NCI-H748 (cell line): Measurements from ENCODE around the gene GRIN2A.

Experiments
- DNase-seq: peaks from one replicate; lab custom pipeline; 2025; ENCODE audit not compliant: unreplicated experiment; lab: John Stamatoyannopoulos, UW

Gene GRIN2A

DNA sequence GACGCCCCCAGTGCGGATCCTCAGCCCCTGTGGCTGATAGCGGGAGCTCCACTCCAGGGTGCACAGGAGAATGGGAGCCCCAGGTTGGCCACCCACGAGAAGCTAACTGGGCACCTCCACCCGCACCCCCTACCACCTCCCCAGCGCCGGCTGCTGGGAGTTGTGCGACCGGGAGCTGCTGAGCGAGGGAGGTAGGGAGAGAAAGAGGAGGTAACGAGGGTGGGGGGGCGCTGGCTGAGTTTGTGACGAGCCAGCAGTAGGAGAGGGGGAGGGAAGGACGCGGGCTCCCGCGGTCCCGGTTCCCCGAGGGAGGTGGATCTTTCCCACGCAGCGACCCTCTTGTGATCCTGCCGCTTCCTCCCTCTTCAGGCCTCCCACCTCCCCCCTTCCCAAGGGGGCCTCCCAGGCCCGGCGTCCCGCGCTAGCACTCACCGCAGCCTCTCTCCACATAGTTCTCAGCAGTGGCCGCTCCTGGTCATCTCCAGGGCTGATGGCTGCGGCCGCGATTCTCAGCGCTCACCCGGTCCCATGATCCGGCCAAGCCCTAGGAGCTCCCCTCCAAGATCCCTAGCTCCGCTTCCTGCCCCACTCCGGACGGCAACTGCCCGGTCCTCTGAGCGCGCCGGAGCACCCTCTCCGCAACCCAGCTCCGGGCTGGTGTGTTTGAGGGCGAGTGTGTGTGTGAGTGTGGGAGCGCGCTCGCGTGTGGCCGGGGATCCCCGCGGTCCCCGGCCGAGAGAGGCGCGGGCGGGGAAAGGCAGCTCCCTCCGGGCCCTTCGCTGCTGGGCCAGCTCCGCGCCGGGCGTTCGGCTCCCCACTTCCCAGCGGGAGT lies at the start of gene GRIN2A:
GRIN2A (minus strand) TSS at position 207 of the 832 bp plus-strand sequence. CDS start 2,017 bp downstream, outside the sequence.
- peak; percentile 42 for DNase-seq

GRCh38 chr16:10231563-10231962 lies 49.3 kb upstream of the GRIN2A start:
- no peak for DNase-seq

DNA sequence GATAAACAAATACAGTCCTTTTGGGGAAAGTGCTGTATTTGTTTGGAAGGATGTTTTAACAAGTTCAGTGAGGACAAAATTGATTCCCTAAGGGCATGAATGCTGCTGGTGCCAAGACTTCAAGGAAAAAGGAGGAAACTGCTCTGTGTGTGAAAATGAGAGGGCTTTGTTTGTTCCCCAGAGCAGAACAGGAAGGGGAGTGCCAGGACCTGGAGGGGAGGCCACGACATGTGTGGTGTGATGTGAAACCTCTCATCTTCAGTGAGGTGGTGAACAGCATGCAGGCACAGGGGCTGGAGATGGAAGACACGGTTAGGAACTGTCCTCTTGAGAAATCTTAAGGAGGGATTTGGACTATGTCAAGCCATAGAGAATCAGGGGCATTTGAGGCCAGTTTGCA lies 46.6 kb upstream of the GRIN2A start:
- DNase-seq, result peak; percentile 28

GRCh38 chr16:10226987-10227306 lies 44.7 kb upstream of the GRIN2A start:
- DNase-seq, result no peak

DNA sequence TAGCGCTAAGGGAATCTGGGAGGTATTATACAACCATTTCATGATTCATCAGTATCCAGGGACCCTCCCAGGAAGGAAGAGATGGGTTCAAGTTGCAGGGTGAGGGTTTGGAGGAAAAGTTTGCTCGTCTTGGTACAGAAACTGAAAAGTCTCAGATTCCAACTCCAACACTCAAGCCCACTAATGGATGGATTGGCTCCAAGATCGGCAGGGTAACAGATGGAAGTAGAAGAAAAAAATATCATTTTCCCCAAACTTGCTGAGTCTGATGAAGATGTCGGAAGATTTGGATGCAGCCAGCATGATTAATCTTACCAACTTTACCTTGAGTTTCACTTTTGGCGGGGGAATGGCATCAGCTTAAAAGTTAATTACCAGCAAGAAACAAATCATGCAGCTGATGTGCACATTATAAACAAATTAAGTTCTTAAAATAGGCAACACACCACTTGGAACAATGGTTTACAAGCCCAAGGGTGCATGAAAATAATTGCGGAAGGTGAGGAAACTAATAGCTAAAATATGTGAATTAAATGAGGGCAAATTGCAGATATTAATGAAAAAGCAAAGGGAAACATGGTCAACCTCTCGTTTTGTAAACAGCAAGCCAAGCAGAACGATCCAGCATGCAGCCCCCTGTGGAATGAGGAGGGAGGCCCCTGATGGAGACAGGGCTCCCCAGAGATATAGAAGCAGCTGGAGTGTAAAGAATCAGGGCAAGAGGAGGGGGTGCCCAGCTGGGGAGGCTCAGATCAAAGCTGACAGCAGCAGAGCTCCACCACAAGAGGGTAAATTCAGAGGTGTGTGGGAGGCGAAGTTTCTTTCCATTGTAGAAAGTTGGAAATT lies 44.1 kb upstream of the GRIN2A start:
- no peak for DNase-seq

- DNase-seq, result no peak
Measured at GRCh38 chr16:10225653-10226052, 43.4 kb upstream of the GRIN2A start.

- no peak for DNase-seq
Measured at GRCh38 chr16:10224850-10225249, 42.6 kb upstream of the GRIN2A start.

DNA sequence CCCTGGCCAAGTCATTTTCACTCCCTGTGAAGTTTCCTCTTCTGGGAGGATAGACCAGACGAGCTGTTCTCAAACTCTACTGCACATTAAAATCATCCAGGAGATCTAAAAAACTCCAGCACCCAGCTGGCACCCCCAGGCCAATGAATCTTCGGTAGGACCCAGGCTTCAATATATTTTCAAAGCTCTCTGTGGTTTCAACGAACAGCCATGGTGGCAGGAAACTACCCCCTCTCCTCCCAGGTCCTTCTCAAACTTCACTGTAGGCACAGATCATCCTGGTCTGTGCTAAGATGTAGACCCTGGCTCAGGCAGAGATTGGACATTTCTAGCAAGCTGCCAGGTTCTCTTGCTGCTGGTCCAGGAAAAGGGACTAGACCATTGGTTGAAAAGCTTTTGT lies 38.7 kb upstream of the GRIN2A start:
- DNase-seq, result no peak

- no peak for DNase-seq
Measured at GRCh38 chr16:10219742-10220141, 37.5 kb upstream of the GRIN2A start.

DNA sequence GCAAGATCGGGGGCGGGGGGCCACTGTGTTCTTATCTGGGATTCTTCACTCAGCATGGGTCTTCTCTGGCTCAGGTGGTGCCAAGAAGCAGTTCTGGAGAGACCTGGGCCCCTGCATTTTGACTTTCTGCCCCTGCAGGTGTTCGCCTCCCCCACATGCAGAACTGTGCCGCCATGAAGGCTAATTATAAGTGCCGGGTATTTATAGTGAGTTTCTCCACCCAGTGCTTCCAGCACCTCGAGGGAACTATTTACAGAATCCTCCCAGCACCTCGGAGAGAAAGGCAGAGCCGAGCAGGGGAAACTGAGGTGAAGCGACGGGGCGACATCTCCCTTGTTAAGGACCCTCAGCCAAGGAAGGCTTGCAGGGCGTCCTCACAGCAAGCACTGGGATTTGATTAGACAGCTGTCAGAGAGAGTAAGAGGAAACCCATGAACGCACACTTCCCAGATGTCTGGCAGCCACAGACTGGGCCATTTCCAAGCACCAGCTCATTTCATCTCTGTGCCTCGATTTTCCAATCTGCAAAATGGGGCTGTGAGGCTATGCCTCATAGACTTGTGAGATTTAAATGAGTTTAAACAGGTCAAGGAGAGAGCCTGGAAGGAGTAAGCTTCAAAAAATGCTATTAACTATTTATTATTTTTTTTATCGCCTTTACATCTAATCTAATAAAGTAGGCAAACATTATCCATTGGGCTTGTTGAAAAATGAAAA lies 36.4 kb upstream of the GRIN2A start:
- no peak for DNase-seq

GRCh38 chr16:10213748-10214147 lies 31.5 kb upstream of the GRIN2A start:
- no peak for DNase-seq

GRCh38 chr16:10210944-10211343 lies 28.7 kb upstream of the GRIN2A start:
- no peak for DNase-seq

DNA sequence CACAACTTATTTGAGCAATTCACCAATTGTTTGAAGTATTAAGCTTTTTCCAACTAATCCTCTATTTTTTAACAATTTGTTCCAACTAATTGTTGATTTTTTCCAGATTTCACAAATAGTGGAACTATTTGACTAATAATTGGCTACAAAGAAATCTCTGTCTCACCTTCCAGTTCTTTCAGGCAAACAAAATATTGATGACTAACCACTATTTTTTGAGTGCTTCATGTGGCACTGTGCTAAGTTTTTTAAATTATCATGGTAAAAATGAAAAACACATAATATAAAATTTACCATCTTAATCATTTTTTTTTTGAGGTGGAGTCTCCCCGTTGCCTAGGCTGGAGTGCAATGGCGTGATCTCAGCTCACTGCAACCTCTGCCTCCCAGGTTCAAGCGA lies 24.6 kb upstream of the GRIN2A start:
- DNase-seq, result no peak

GRCh38 chr16:10206215-10206614 lies 24.0 kb upstream of the GRIN2A start:
- no peak for DNase-seq

GRCh38 chr16:10205688-10206087 lies 23.5 kb upstream of the GRIN2A start:
- DNase-seq, result no peak

- DNase-seq, result peak; percentile 3
Measured at GRCh38 chr16:10202649-10203048, 20.4 kb upstream of the GRIN2A start.

GRCh38 chr16:10200637-10201586 lies 18.7 kb upstream of the GRIN2A start:
- DNase-seq, result no peak

GRCh38 chr16:10196999-10197398 lies 14.8 kb upstream of the GRIN2A start:
- no peak for DNase-seq

- no peak for DNase-seq
Measured at GRCh38 chr16:10191096-10191495, 8.9 kb upstream of the GRIN2A start.

- no peak for DNase-seq
Measured at GRCh38 chr16:10189861-10190390, 7.7 kb upstream of the GRIN2A start.
